Esophagus muscularis mucosa (tissue), 4 donors: ENCODE data around the gene SKIL.

ENCODE experiments used
- CTCF ChIP-seq, 3 experiments: fragments of 200-600 bp in 2 of 3; fragments of 450-650 bp in 1 of 3; sonication (generic) in 2 of 3; IDR thresholded peaks; one replicate each; pipeline ENCODE4 v1.5.1; 2017 to 2019; ENCODE audit warnings: antibody characterized with exemption in 3 of 3, mild to moderate bottlenecking in 2 of 3, moderate library complexity in 1 of 3
- EP300 ChIP-seq: sonication (generic); formaldehyde crosslinking; IDR thresholded peaks from one replicate; pipeline ENCODE4 v1.6.1; 2017; ENCODE audit warnings: antibody characterized with exemption
- POLR2A ChIP-seq: fragments of 450-650 bp; IDR thresholded peaks from one replicate; pipeline ENCODE4 v1.6.1; 2017; ENCODE audit warnings: antibody characterized with exemption, moderate library complexity, mild to moderate bottlenecking, low read depth
- POLR2AphosphoS5 ChIP-seq, 2 donors: sonication (generic); formaldehyde crosslinking; IDR thresholded peaks; one replicate each; pipeline ENCODE4 v1.6.1; 2017; ENCODE audit warnings: antibody characterized with exemption in 2 of 2

GRCh38 chr3:170352936-170353335 is 4.6 kb upstream of the SKIL start:
- no peak for TF ChIP-seq POLR2A
- TF ChIP-seq POLR2AphosphoS5 (IDR thresholded peaks at IDR 0.05), result no peak
- no peak for TF ChIP-seq CTCF (IDR thresholded peaks at IDR 0.05)
- no peak for TF ChIP-seq EP300
